PC-9 (cell line): ENCODE measurements around the gene MALAT1. TPM values are rescaled to one million over a fixed set of nuclear protein-coding genes. Genes with fewer than 3 reads are reported as not detected.

Source experiments
- BruUV-seq: library from RNA; stranded (reverse); fragments of 400-500 nt; replicated peaks from 2 replicates; lab custom pipeline; 2021; lab: Mats Ljungman, UMichigan
- CTCF ChIA-PET: fragments of 300-600 bp; sonication (Branson Sonifier 250); formaldehyde crosslinking; loops from one replicate; lab custom pipeline; 2022; ENCODE audit warnings: antibody characterized with exemption; lab: Charles Lee
- POLR2A ChIA-PET: fragments of 300-600 bp; sonication (Branson Sonifier 250); formaldehyde crosslinking; loops from one replicate; lab custom pipeline; 2022; ENCODE audit warnings: antibody characterized with exemption; ENCODE audit not compliant: unreplicated experiment; lab: Charles Lee
- DNase-seq, 2 experiments: peaks; one replicate each; pipeline versions ENCODE4 v3.0.0 to v3.0.0-alpha.2; 2015 to 2022; ENCODE audit warnings: mixed read lengths in 1 of 2
- H2AFZ ChIP-seq: fragments of 200-600 bp; sonication (generic); 2 replicates; pipeline ENCODE4 v1.8.1; 2017; ENCODE audit warnings: antibody characterized with exemption
- H3F3A ChIP-seq: fragments of 200-600 bp; sonication (generic); 2 replicates; pipeline ENCODE4 v1.8.1; 2017; ENCODE audit warnings: antibody characterized with exemption, mild to moderate bottlenecking, low read depth; ENCODE audit not compliant: insufficient read depth
- H3K27ac ChIP-seq: fragments of 200-600 bp; sonication (generic); 2 replicates; pipeline ENCODE4 v1.6.1; 2016; ENCODE audit warnings: mixed run types
- H3K27me3 ChIP-seq: fragments of 200-600 bp; sonication (generic); 2 replicates; pipeline ENCODE4 v1.6.1; 2016; ENCODE audit warnings: low read depth, mixed run types; ENCODE audit not compliant: insufficient read depth
- H3K36me3 ChIP-seq: fragments of 200-600 bp; sonication (generic); 2 replicates; pipeline ENCODE4 v1.6.1; 2016; ENCODE audit warnings: low read depth, mixed run types
- H3K4me1 ChIP-seq: fragments of 200-600 bp; sonication (generic); replicated peaks from 2 replicates; pipeline ENCODE4 v1.6.1; 2016; ENCODE audit warnings: mixed run types; ENCODE audit not compliant: insufficient read depth
- H3K4me2 ChIP-seq: fragments of 200-600 bp; sonication (generic); 2 replicates; pipeline ENCODE4 v1.6.1; 2017; ENCODE audit warnings: mixed run types
- H3K4me3 ChIP-seq: fragments of 200-600 bp; sonication (generic); 2 replicates; pipeline ENCODE4 v1.6.1; 2016; ENCODE audit warnings: mixed run types
- H3K79me2 ChIP-seq: fragments of 200-600 bp; sonication (generic); 2 replicates; pipeline ENCODE4 v1.6.1; 2017; ENCODE audit warnings: low read depth, mixed run types
- H3K9me2 ChIP-seq: fragments of 200-600 bp; sonication (generic); 2 replicates; pipeline ENCODE4 v1.8.1; 2017; ENCODE audit warnings: mild to moderate bottlenecking; ENCODE audit not compliant: insufficient read depth
- H3K9me3 ChIP-seq: fragments of 200-600 bp; sonication (generic); 2 replicates; pipeline ENCODE4 v1.8.1; 2016; ENCODE audit warnings: low read depth; ENCODE audit not compliant: insufficient read depth
- H4K20me1 ChIP-seq: fragments of 200-600 bp; sonication (generic); 2 replicates; pipeline ENCODE4 v1.8.1; 2017; ENCODE audit not compliant: insufficient read depth
- CTCF ChIP-seq: fragments of 200-600 bp; sonication (generic); conservative IDR thresholded peaks from 2 replicates; pipeline ENCODE4 v1.6.1; 2017; ENCODE audit warnings: mixed run types, antibody characterized with exemption, mild to moderate bottlenecking, moderate library complexity
- EZH2 ChIP-seq: fragments of 200-600 bp; sonication (generic); IDR thresholded peaks from 2 replicates; pipeline ENCODE4 v1.8.0; 2017; ENCODE audit warnings: antibody characterized with exemption, low read depth
- intact Hi-C: fragments of 100-400 bp; cut with micrococcal nuclease; formaldehyde crosslinking; loops from one replicate; pipeline ENCODE4 v1.10.0; 2022; ENCODE audit not compliant: unreplicated experiment
- total RNA-seq: library from RNA; stranded (reverse); gene quantifications from 2 replicates; pipeline ENCODE4 v1.2.3, GENCODE V29; 2021

Gene MALAT1
- total RNA-seq, 1 experiment from 2014 or later = 6,494 TPM

- TF ChIP-seq CTCF = no peak
- TF ChIP-seq EZH2 = no peak
- CTCF ChIA-PET = interaction anchor here (0.8 kb wide), 1 partner anchor 208 kb away, joined by 3 read pairs; no protein-coding TSS in a partner anchor
- intact Hi-C loops = no loop called here
- peak overlapping the region; percentile 40; the same call in 1 of the 2 replicates for H3K4me3 ChIP-seq
- no peak overlapping the region for H2AFZ ChIP-seq
- no peaks in the 10 kb centered on the region for H3K9me3 ChIP-seq
- no peaks in the 10 kb centered on the region for H3K27me3 ChIP-seq
- H3K4me1 ChIP-seq = peaks cover 13% of the 10 kb centered on the region
- DNase-seq = no peak
- H3K9me2 ChIP-seq = no peaks in the 10 kb centered on the region
- H4K20me1 ChIP-seq = no peaks in the 10 kb centered on the region; the same call in 1 of the 2 replicates
- no peak overlapping the region for H3K27ac ChIP-seq
- peaks cover 8% of the 10 kb centered on the region; the same call in 1 of the 2 replicates for H3F3A ChIP-seq
- peak overlapping the region; percentile 64 for H3K4me2 ChIP-seq
- peaks cover 21% of the 10 kb centered on the region; the same call in 1 of the 2 replicates for H3K36me3 ChIP-seq
- POLR2A ChIA-PET = interaction anchor here (0.5 kb wide), 1 partner anchor 17 kb away, joined by 15 read pairs; no protein-coding TSS in a partner anchor
- peaks cover 17% of the 10 kb centered on the region for H3K79me2 ChIP-seq
- BruUV-seq = no TSS peak
Observed at GRCh38 chr11:65524014-65524740, 25.3 kb downstream of the MALAT1 start.

GRCh38 chr11:65524741-65525545 lies 26.1 kb downstream of the MALAT1 start, which contains the start of gene SCYL1:
SCYL1 (plus strand) TSS chr11:65525083; CDS start chr11:65525154, 71 bp downstream.
- Histone ChIP-seq H3K79me2 (peaks cover 17% of the 10 kb centered on the region), H3K9me2 (no peaks in the 10 kb centered on the region), H3K9me3 (no peaks in the 10 kb centered on the region), H3K4me1 (peaks cover 13% of the 10 kb centered on the region), H4K20me1 (peaks cover 4% of the 10 kb centered on the region; the same call in 1 of the 2 replicates), H3F3A (peaks cover 4% of the 10 kb centered on the region; the same call in 1 of the 2 replicates), H3K27me3 (no peaks in the 10 kb centered on the region), H2AFZ (peak within 1 kb of the TSS; percentile 97), H3K4me3 (peak within 1 kb of the TSS; percentile 100), H3K36me3 (peaks cover 21% of the 10 kb centered on the region; the same call in 1 of the 2 replicates), H3K27ac (peak within 1 kb of the TSS; percentile 39; the same call in 1 of the 2 replicates), H3K4me2 (peak within 1 kb of the TSS; percentile 100)
- CTCF ChIA-PET = interaction anchor here (0.6 to 0.8 kb wide), 2 partner anchors 88 to 209 kb away, joined by 3 to 15 read pairs; no protein-coding TSS in a partner anchor
- POLR2A ChIA-PET = interaction anchor here (0.5 to 0.8 kb wide), 8 partner anchors 17 to 335 kb away, joined by 3 to 15 read pairs (median 8); partner anchors contain the start of genes NEAT1 and SIPA1
- no TSS peak for BruUV-seq
- TF ChIP-seq CTCF (no peak), EZH2 (no peak)
- DNase-seq = peak in 1 of 2 experiments; percentile 82
- intact Hi-C loops = loop anchor here (1.0 to 5.0 kb wide), 2 partner anchors 15 to 47 kb away; partner anchors contain the start of genes FAM89B and ZNRD2
